Heart left ventricle (tissue), 16 donors: Measurements from ENCODE around the gene EFNA5. TPM values are rescaled to one million over a fixed set of nuclear protein-coding genes. Genes with fewer than 3 reads are reported as not detected.

ENCODE experiments used
- ATAC-seq, 4 donors: fragments of 200-7000 bp; cut with Tn5 transposase; one replicate each; pipeline ENCODE4 v1.9.1; 2020 to 2022; ENCODE audit warnings: moderate library complexity in 4 of 4, mild to moderate bottlenecking in 3 of 4, moderate number of reproducible peaks in 1 of 4
- DNase-seq, 5 donors: peaks; one replicate each; pipeline ENCODE4 v3.0.0-alpha.2; 2020
- H3K27ac ChIP-seq, 12 donors: fragments of 200-600 bp; sonication (generic) in 4 of 12; one replicate each; pipeline versions ENCODE4 v1.5.0 to v1.8.0; 2016 to 2022; ENCODE audit warnings: mild to moderate bottlenecking in 2 of 12
- H3K27me3 ChIP-seq, 9 donors: fragments of 200-600 bp; sonication (generic) in 2 of 9; one replicate each; pipeline versions ENCODE4 v1.5.1 to v1.8.0; 2016 to 2022; ENCODE audit warnings: mild to moderate bottlenecking in 3 of 9
- H3K36me3 ChIP-seq, 9 donors: fragments of 200-600 bp; sonication (generic) in 2 of 9; one replicate each; pipeline versions ENCODE4 v1.5.0 to v1.8.0; 2018 to 2022; ENCODE audit warnings: mild to moderate bottlenecking in 2 of 9
- H3K4me1 ChIP-seq, 12 donors: fragments of 200-600 bp; sonication (generic) in 4 of 12; one replicate each; pipeline versions ENCODE4 v1.5.0 to v1.8.0; 2016 to 2022; ENCODE audit warnings: mild to moderate bottlenecking in 3 of 12
- H3K4me3 ChIP-seq, 12 donors: fragments of 200-600 bp; sonication (generic) in 4 of 12; one replicate each; pipeline versions ENCODE4 v1.5.0 to v1.8.0; 2017 to 2022; ENCODE audit warnings: mild to moderate bottlenecking in 9 of 12, moderate library complexity in 4 of 12
- H3K9me3 ChIP-seq, 12 donors: fragments of 200-600 bp; sonication (generic) in 4 of 12; one replicate each; pipeline versions ENCODE4 v1.5.0 to v1.8.0; 2016 to 2022; ENCODE audit warnings: mild to moderate bottlenecking in 1 of 12
- POLR2A ChIP-seq, 2 donors: fragments of 450-650 bp; IDR thresholded peaks; one replicate each; pipeline ENCODE4 v1.6.1; 2017; ENCODE audit warnings: antibody characterized with exemption in 2 of 2, mild to moderate bottlenecking in 2 of 2, moderate library complexity in 2 of 2
- WGBS, 4 donors: extraction: QIAGEN DNeasy Blood & Tissue Kit in 2 of 4; methylation state at CpG; one replicate each; pipeline versions ENCODE4 v1.1.5 to v1.1.7; 2013 to 2018; 5-methylcytosine and 5-hydroxymethylcytosine counted together
- intact Hi-C, 10 donors: fragments of 100-400 bp; cut with DNase I; formaldehyde crosslinking; loops; one replicate each; pipeline versions ENCODE4 v1.11.1 to v1.14.2; 2022
- polyA plus RNA-seq, 2 donors: library from polyadenylated mRNA; stranded (reverse); fragments of 200-250 nt; gene quantifications; one replicate each; pipeline ENCODE4 v1.2.3, GENCODE V29; 2013
- total RNA-seq, 9 donors: library from RNA; depleted of rRNA in 2 of 9; stranded (reverse); fragments of >200 nt in 2 of 9; fragmentation: NEBNext Ultra II Directional in 3 of 9; extraction: Animal tissue kit (Norgen Biotek cat#: 25700) in 3 of 9; gene quantifications; one replicate each; pipeline versions ENCODE4 v1.1.0 to v1.2.4, GENCODE V29; 2016 to 2023
- TF ChIP-seq, protein P1 (sequence below), 12 donors: fragments of 200-600 bp; sonication (generic) in 4 of 12; IDR thresholded peaks; one replicate each; pipeline versions ENCODE4 v1.5.0 to v1.8.0; 2018 to 2022; ENCODE audit warnings: antibody characterized with exemption in 12 of 12, mild to moderate bottlenecking in 5 of 12
- donor health status: ischemic (EF 13 %, LVEDD 7.1; RV severe dilation, severe dysfunction).
- donor health status: healthy with polysubstance abuse.
- donor health status: DM: no; HTN: yes; CAD: no.
- donor health status: DM: no; HTN: no; CAD: no.
- donor health status: ischemic (EF 25% LVEDD 6.9; RV normal size, moderate dysfunction).
- donor health status: ischemic (EF 25% LVEDD 5.7; RV mildly dilated, moderate dysfunction).
- donor health status: healthy.
- donor health status: DM: yes; HTN: yes; CAD: no.
- donor health status: ischemic (EF 35%, LVEDD 5.7; RV mildly dilated, moderate dysfunction).
- donor health status: nonischemic (EF 11% LVEDD 7.7; RV severe dilation, severe dysfunction).
- donor health status: DM: yes; HTN: yes; CAD: no.
- donor health status: PGD.
- donor health status: ischemic (EF 29% LVEDD 5.4; RV normal size, mild dysfunction).
- donor health status: nonischemic (EF 23%, LVEDD 6.1; RV moderate dilation, normal function).

Gene EFNA5
- total and polyA plus RNA-seq, 11 donors: 6.1 to 58.4 (median 28.3) TPM

DNA sequence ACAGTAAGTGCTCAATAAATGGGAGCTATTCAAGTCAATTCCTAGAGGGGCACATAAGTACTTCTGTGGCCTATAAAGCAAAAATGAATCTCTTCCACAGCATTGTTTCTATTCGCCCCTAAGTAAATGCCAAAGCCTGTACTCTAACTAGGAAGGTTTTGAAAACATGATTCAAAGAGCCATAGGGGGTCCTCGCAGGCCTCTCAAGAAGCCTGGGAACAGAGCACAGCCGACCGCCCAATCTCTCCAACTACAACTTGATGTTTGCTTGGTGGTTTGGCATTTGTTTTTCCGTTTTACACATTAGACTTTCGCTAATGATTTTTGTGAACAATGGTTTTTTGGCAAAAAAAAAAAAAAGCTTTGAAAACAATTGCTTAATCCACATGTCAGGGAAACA lies 19.4 kb downstream of the EFNA5 start:
- Histone ChIP-seq H3K4me1 (peaks cover 0 to 53% (median 8%) of the 10 kb centered on the region in 12 donors), H3K27me3 (no peaks in the 10 kb centered on the region), H3K4me3 (no peak overlapping the region), H3K9me3 (no peaks in the 10 kb centered on the region), H3K27ac (no peak overlapping the region), H3K36me3 (no peaks in the 10 kb centered on the region)
- intact Hi-C loops: no loop called here
- no peak for TF ChIP-seq POLR2A (IDR thresholded peaks at IDR 0.05)
- TF ChIP-seq, protein P1, sequence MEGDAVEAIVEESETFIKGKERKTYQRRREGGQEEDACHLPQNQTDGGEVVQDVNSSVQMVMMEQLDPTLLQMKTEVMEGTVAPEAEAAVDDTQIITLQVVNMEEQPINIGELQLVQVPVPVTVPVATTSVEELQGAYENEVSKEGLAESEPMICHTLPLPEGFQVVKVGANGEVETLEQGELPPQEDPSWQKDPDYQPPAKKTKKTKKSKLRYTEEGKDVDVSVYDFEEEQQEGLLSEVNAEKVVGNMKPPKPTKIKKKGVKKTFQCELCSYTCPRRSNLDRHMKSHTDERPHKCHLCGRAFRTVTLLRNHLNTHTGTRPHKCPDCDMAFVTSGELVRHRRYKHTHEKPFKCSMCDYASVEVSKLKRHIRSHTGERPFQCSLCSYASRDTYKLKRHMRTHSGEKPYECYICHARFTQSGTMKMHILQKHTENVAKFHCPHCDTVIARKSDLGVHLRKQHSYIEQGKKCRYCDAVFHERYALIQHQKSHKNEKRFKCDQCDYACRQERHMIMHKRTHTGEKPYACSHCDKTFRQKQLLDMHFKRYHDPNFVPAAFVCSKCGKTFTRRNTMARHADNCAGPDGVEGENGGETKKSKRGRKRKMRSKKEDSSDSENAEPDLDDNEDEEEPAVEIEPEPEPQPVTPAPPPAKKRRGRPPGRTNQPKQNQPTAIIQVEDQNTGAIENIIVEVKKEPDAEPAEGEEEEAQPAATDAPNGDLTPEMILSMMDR (IDR thresholded peaks at IDR 0.05): no peak
- DNase-seq (no peak), ATAC-seq (no peak)
- WGBS, 4 donors: 84 to 92% (median 85%) methylated on average over 6 of the region's 6 CpGs

DNA sequence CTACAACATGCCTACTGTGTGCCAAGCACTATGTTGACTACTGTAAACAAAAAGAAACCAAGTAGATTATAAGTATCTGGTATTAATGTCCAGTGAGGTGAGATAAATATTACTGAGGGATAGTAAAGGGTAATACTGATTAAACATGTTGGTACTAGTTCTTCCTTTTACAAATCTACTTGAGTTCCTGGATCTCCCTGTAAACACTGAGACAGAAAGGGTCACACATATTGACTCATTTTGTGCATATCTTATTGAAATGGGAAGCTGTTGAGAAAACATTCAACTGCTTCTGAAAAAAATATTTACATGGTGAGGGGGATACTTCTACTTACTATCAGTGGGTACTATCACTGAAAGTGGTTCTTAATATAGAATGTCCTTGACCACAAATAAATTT lies 24.3 kb downstream of the EFNA5 start:
- Histone ChIP-seq H3K27me3 (no peaks in the 10 kb centered on the region), H3K27ac (no peak overlapping the region), H3K9me3 (no peaks in the 10 kb centered on the region), H3K4me3 (no peak overlapping the region), H3K4me1 (peaks cover 0 to 28% (median 1%) of the 10 kb centered on the region in 12 donors), H3K36me3 (no peaks in the 10 kb centered on the region)
- DNase-seq (no peak), ATAC-seq (no peak)
- intact Hi-C loops: no loop called here
- TF ChIP-seq POLR2A (IDR thresholded peaks at IDR 0.05): no peak
- TF ChIP-seq, protein P1 (IDR thresholded peaks at IDR 0.05): no peak

DNA sequence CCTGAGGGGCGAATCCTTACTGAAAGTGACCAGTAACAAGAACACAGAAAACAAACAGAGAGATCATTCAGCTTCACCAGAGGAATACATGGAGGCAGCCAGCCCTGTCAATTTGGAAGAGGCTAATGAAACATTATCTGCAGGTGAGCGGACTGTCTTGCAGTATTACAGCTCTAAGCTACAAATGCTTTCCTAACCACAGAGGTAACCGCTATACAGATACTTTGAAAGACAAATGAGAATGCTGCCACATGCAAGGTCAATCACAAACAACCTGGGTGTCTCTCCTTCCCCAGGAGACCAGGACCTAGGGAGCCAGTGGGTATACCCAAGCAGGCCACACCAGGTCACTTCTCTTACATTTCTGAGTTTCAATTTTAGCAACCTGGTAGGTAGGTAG lies 30.2 kb downstream of the EFNA5 start:
- WGBS, 4 donors: 78 to 84% (median 79%) methylated on average over 3 of the region's 3 CpGs
- H3K9me3 ChIP-seq: no peaks in the 10 kb centered on the region
- TF ChIP-seq POLR2A (IDR thresholded peaks at IDR 0.05): no peak
- TF ChIP-seq, protein P1 (IDR thresholded peaks at IDR 0.05): no peak
- H3K27ac ChIP-seq: peak overlapping the region in 2 of 12 donors; percentile 15 to 25
- no peaks in the 10 kb centered on the region for H3K36me3 ChIP-seq
- ATAC-seq: peak in 1 of 4 donors; percentile 23
- intact Hi-C loops: no loop called here
- no peak overlapping the region for H3K4me3 ChIP-seq
- H3K27me3 ChIP-seq: no peaks in the 10 kb centered on the region
- no peak for DNase-seq
- peaks cover 0 to 9% (median 0%) of the 10 kb centered on the region in 12 donors for H3K4me1 ChIP-seq

DNA sequence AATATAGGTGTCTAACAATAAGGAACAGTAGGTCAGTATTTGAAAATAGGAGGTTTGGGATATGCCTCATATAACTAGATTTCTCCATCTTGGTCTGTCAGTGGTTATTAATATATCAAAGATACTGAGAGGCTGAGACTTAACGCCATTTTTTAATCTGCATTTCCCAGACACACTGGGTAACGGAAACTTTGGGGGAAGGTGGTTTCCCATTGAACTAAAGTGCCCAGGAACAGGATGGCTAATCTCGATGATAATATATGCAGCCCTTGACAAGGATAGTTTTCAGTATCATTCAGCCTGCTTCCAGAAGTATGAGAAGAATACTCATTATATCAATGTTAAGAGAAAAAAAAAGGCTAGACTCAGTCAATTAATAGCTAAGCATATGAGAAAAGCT lies 30.7 kb downstream of the EFNA5 start:
- H3K4me3 ChIP-seq: no peak overlapping the region
- peaks cover 0 to 9% (median 0%) of the 10 kb centered on the region in 12 donors for H3K4me1 ChIP-seq
- WGBS, 4 donors: 27 to 37% (median 34%) methylated on average over 3 of the region's 3 CpGs
- DNase-seq (no peak), ATAC-seq (peak in 3 of 4 donors; percentile 32 to 62 (median 53))
- no peaks in the 10 kb centered on the region for H3K36me3 ChIP-seq
- intact Hi-C loops: no loop called here
- no peaks in the 10 kb centered on the region for H3K27me3 ChIP-seq
- TF ChIP-seq POLR2A (IDR thresholded peaks at IDR 0.05): no peak
- TF ChIP-seq, protein P1 (IDR thresholded peaks at IDR 0.05): no peak
- no peaks in the 10 kb centered on the region for H3K9me3 ChIP-seq
- peak overlapping the region in 2 of 12 donors; percentile 15 to 25 for H3K27ac ChIP-seq
